H1 (cell line): ENCODE data around the gene PPIL4. TPM values are rescaled to one million over a fixed set of nuclear protein-coding genes. Genes with fewer than 3 reads are reported as not detected.

ENCODE experiments used
- CTBP2 ChIP-seq: IDR thresholded peaks from 2 replicates; pipeline ENCODE4 v1.7.0; 2011; ENCODE audit warnings: borderline replicate concordance, mild to moderate bottlenecking, moderate library complexity, mixed read lengths, low read length; ENCODE audit not compliant: insufficient read depth, insufficient read length
- EGR1 ChIP-seq: IDR thresholded peaks from 2 replicates; pipeline ENCODE4 v1.6.1; 2011; ENCODE audit warnings: low read depth, low read length, borderline replicate concordance
- EZH2 ChIP-seq: fragments of 200-600 bp; sonication (generic); IDR thresholded peaks from 2 replicates; pipeline ENCODE4 v1.7.1; 2012; ENCODE audit warnings: low read depth, mild to moderate bottlenecking, moderate library complexity, low read length, inconsistent platforms; ENCODE audit not compliant: severe bottlenecking
- POLR2AphosphoS5 ChIP-seq: IDR thresholded peaks from 2 replicates; pipeline ENCODE4 v1.6.1; 2011; ENCODE audit warnings: low read depth, low read length
- RNF2 ChIP-seq: fragments of 200-900, 300-1000 bp; sonication (generic); IDR thresholded peaks from 2 replicates; pipeline ENCODE4 v1.7.1; 2016; ENCODE audit warnings: borderline replicate concordance, low read depth, mild to moderate bottlenecking, antibody characterized with exemption, low read length; ENCODE audit not compliant: poor library complexity, severe bottlenecking; ENCODE audit errors: missing control alignments
- SP1 ChIP-seq: IDR thresholded peaks from 2 replicates; pipeline ENCODE4 v1.6.1; 2011; ENCODE audit warnings: low read depth, low read length
- polyA plus RNA-seq, 7 experiments: library from polyadenylated mRNA; depleted of rRNA in 3 of 7; stranded (reverse) in 5 of 7; unstranded in 2 of 7; fragments of >200 nt in 5 of 7; fragments of 200-250 nt in 2 of 7; gene quantifications; 1 replicate in 5 of 7; 2 replicates in 1 of 7; 4 replicates in 1 of 7; pipeline versions ENCODE4 v1.2.1 to v1.2.3, GENCODE V29; 2011 to 2013; ENCODE audit warnings: missing spikeins in 2 of 7, mixed read lengths in 2 of 7
- total RNA-seq: library from RNA; stranded (reverse); fragmentation: NEBNext Ultra II Directional; extraction: Animal tissue kit (Norgen Biotek cat#: 25700); gene quantifications from 2 replicates; pipeline ENCODE4 v1.2.1, GENCODE V29; 2021

PPIL4 gene
- total and polyA plus RNA-seq, 2 of the 8 experiments (the other 6 are each of a cell fraction or from before 2014, with no cell fraction given), result 2.0 to 33.2 TPM

DNA sequence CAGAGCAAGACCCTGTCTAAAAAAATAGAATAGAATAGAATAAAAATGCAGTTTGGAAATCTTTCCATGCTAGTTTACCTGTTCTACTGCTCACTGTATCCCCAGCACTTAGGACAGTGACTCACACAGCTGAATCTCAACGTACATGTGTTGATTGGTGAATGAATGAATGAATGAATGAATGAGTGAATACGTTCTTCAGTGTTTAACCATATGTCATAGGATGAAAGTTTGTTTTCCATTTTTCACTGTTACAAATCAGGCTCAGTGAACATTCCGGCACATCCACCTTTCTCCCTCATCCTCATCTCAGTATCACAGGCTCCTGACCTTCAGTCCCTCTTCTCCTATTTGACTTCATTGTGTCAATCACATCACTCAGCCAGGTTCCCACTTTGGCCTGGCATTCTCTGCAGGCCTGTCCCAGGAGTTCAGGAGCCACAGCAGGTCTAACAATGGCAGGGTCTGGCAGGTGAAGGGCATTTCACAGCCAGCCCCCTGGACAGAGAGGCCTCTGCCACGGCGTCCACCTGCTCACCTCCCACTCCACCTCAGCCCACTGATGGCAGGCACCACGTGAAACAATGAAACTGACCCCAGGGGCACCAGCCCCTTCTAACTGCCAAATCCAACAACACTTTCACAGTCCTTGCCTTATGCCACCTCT lies 68.9 kb downstream of the PPIL4 start (continued):
- TF ChIP-seq EGR1 (no peak), POLR2AphosphoS5 (no peak), SP1 (no peak), EZH2 (no peak), CTBP2 (no peak), RNF2 (no peak)
